Measurements from ENCODE around the gene DLG5.

Gene DLG5

DNA sequence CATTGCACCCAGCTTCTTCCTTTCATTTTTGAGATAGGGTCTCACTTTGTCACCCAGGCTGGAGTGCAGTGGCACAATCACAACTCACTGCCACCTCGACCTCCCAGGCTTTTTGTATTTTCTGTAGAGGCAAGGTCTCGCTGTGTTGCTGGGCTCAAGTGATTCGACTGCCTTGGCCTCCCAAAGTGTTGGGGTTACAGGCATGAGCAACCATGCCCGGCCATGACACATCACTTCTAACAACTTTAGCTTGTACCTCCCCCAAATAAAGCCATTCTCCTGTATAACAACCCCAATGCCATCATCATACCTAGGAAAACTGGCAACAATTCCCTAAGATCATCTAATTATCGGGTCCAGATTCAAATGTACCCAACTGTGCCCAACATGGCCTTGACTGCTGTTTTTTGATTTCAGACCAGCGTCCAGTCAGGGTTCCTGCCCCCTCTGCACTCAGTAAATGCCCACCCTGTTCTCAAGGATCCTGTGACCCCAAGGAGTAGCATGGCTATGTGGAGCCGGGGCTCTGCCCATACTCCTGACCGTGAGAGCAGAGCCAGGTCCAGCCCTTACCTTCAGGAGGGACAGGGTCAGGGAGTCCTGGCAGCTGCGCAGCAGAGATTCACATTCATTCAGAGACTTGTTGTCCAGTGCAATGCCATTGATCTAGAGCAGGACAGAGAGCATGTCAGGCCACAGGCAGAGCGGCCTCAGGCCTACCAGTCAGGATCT lies 102.6 kb downstream of the DLG5 start:
- TF ChIP-seq YY1 (IDR thresholded peaks at IDR 0.05; ENCODE audit: insufficient read depth, insufficient read length) (no peak), SUZ12 (IDR thresholded peaks at IDR 0.05; ENCODE audit: extremely low read depth, insufficient read depth, insufficient read length) (no peak), ZNF274 (IDR thresholded peaks at IDR 0.05; ENCODE audit: low read depth, low read length) (no peak)
- Histone ChIP-seq H3K9me3 (ENCODE audit: insufficient read depth, low read length) (no peaks in the 10 kb centered on the region), H3K27me3 (ENCODE audit: insufficient read depth, insufficient read length) (no peaks in the 10 kb centered on the region), H3K4me1 (ENCODE audit: insufficient read depth, insufficient read length) (no peaks in the 10 kb centered on the region), H3K9ac (ENCODE audit: insufficient read length, low read depth) (no peak overlapping the region), H3K4me3 (ENCODE audit: insufficient read length, low read depth) (no peak overlapping the region), H3K36me3 (ENCODE audit: insufficient read depth, insufficient read length, low read length) (peaks cover 64% of the 10 kb centered on the region)
- DNase-seq (ENCODE audit: low read depth, low spot score), result no peak

DNA sequence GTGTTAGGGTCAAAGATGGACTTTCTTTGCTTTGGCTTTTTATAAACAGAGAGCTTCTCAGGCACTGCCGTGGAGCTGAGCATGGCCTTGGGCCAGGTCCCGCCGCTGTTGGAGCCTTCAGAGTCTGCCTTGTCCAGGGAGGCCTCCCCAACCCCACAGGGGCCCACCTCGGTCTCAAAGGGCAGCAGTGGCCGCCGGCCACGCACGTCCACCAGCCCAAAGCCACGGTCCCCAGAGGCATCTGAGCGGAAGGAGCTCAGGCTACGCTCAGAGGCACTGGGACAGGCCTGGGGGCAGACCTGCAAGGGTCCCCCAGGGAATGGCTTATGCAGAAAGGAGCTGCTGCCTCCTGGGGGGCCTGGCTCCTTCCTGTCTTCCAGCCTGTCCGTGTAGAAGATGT lies 105.0 kb downstream of the DLG5 start:
- TF ChIP-seq SUZ12 (IDR thresholded peaks at IDR 0.05; ENCODE audit: extremely low read depth, insufficient read depth, insufficient read length), result no peak
- no peak for TF ChIP-seq YY1 (IDR thresholded peaks at IDR 0.05; ENCODE audit: insufficient read depth, insufficient read length)
- TF ChIP-seq ZNF274 (IDR thresholded peaks at IDR 0.05; ENCODE audit: low read depth, low read length), result no peak
- Histone ChIP-seq H3K36me3 (ENCODE audit: insufficient read depth, insufficient read length, low read length) (peaks cover 73% of the 10 kb centered on the region), H3K4me1 (ENCODE audit: insufficient read depth, insufficient read length) (no peaks in the 10 kb centered on the region), H3K27me3 (ENCODE audit: insufficient read depth, insufficient read length) (no peaks in the 10 kb centered on the region), H3K9ac (ENCODE audit: insufficient read length, low read depth) (no peak overlapping the region), H3K4me3 (ENCODE audit: insufficient read length, low read depth) (no peak overlapping the region), H3K9me3 (ENCODE audit: insufficient read depth, low read length) (no peaks in the 10 kb centered on the region)
- no peak for DNase-seq (ENCODE audit: low read depth, low spot score)

DNA sequence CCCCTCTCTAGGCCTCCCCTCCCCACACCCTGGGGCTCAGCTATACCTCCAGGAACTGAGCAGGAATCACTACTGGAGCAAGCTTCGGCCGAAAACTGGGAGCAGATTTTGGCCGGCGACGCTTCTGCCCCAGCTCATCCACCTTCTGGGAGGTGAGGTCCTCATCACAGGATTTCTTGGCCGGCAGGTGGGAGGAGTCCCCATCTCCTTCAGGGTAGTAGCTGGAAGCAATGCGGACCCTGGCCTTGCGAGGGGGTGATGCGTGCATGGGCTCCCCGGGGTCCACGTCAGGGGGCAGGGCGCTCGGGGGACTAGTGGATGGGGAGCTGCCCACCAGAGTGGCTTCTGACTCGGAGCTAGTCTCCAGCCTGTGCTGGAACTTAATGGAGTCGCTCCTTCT lies 105.5 kb downstream of the DLG5 start:
- TF ChIP-seq SUZ12 (IDR thresholded peaks at IDR 0.05; ENCODE audit: extremely low read depth, insufficient read depth, insufficient read length) (no peak), ZNF274 (IDR thresholded peaks at IDR 0.05; ENCODE audit: low read depth, low read length) (no peak), YY1 (IDR thresholded peaks at IDR 0.05; ENCODE audit: insufficient read depth, insufficient read length) (no peak)
- Histone ChIP-seq H3K4me1 (ENCODE audit: insufficient read depth, insufficient read length) (no peaks in the 10 kb centered on the region), H3K4me3 (ENCODE audit: insufficient read length, low read depth) (no peak overlapping the region), H3K9me3 (ENCODE audit: insufficient read depth, low read length) (no peaks in the 10 kb centered on the region), H3K27me3 (ENCODE audit: insufficient read depth, insufficient read length) (no peaks in the 10 kb centered on the region), H3K9ac (ENCODE audit: insufficient read length, low read depth) (no peak overlapping the region), H3K36me3 (ENCODE audit: insufficient read depth, insufficient read length, low read length) (peaks cover 73% of the 10 kb centered on the region)
- DNase-seq (ENCODE audit: low read depth, low spot score), result no peak

DNA sequence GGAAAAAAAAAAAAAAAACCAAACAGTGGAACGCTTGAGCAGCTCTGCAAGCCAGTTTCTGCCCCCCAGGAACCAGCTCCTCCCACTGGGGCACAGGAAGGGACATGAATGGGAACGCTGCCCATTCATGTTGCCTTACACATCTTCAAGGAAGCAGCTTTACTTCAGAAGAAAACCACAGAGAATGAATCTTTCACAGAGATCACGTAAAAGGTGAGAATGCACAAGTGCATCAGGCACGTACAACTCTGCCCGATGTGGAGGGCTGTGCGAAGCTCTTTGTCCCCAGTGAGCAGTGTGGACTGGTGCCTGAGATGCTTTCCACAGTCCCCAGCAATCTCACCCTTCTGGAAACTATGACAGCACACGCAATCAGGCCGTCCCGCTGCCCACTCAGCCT lies 106.2 kb downstream of the DLG5 start:
- Histone ChIP-seq H3K4me1 (ENCODE audit: insufficient read depth, insufficient read length) (no peaks in the 10 kb centered on the region), H3K36me3 (ENCODE audit: insufficient read depth, insufficient read length, low read length) (peaks cover 77% of the 10 kb centered on the region)

DNA sequence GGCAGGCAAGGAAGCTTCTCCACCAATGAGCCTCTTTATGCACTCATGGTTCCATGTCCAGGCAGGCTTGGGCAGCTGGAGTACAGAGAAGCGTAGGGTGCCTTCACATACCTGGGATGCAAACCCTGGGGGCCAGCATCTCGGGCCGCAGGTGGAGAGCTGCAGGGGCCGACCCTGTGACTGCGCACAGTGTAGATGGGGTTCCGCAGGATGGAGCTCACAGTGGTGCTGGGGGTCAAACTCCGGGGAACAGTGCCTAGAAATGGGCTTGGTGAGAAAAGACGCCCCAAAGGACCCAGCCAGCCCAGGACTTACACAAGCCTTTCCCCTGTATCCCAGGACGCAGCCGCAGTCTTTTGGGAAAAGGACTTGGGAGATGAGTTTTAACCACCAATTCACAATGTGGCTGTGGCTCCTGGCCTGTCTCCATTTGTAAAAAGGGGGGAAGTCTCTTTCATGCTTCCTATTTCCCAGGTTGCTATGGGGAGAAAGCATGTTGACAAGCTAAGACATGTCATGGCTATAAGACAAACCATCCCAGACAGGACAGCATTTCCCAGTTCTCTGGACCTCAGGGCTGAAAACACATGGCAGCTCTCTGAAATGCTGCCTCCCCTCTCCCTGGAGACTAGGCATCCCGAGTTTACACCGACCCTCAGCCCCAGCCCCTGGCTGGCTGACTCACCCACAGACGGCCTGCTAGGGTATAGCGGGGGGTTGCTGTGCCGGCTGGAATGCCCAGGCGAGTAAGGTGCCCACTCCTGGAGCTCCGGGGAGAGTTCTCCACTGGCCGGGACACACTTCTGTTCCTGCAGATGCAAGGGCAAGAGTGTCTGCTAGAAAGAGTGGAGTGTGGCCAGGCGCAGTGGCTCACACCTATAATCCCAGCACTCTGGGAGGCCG lies 107.1 kb downstream of the DLG5 start:
- Histone ChIP-seq H3K4me1 (ENCODE audit: insufficient read depth, insufficient read length) (no peaks in the 10 kb centered on the region), H3K27me3 (ENCODE audit: insufficient read depth, insufficient read length) (no peaks in the 10 kb centered on the region), H3K36me3 (ENCODE audit: insufficient read depth, insufficient read length, low read length) (peaks cover 75% of the 10 kb centered on the region), H3K9ac (ENCODE audit: insufficient read length, low read depth) (no peak overlapping the region), H3K9me3 (ENCODE audit: insufficient read depth, low read length) (no peaks in the 10 kb centered on the region), H3K4me3 (ENCODE audit: insufficient read length, low read depth) (no peak overlapping the region)
- DNase-seq (ENCODE audit: low read depth, low spot score), result no peak
- TF ChIP-seq SUZ12 (IDR thresholded peaks at IDR 0.05; ENCODE audit: extremely low read depth, insufficient read depth, insufficient read length) (no peak), ZNF274 (IDR thresholded peaks at IDR 0.05; ENCODE audit: low read depth, low read length) (no peak), YY1 (IDR thresholded peaks at IDR 0.05; ENCODE audit: insufficient read depth, insufficient read length) (no peak)

More for the DNA sequence above, 106.2 kb downstream of the DLG5 start:
- TF ChIP-seq SUZ12 (IDR thresholded peaks at IDR 0.05; ENCODE audit: extremely low read depth, insufficient read depth, insufficient read length), result no peak
- no peak for TF ChIP-seq ZNF274 (IDR thresholded peaks at IDR 0.05; ENCODE audit: low read depth, low read length)
- no peak for TF ChIP-seq YY1 (IDR thresholded peaks at IDR 0.05; ENCODE audit: insufficient read depth, insufficient read length)
- Histone ChIP-seq H3K9me3 (ENCODE audit: insufficient read depth, low read length) (no peaks in the 10 kb centered on the region), H3K4me3 (ENCODE audit: insufficient read length, low read depth) (no peak overlapping the region), H3K27me3 (ENCODE audit: insufficient read depth, insufficient read length) (no peaks in the 10 kb centered on the region), H3K9ac (ENCODE audit: insufficient read length, low read depth) (no peak overlapping the region)
- no peak for DNase-seq (ENCODE audit: low read depth, low spot score)

DNA sequence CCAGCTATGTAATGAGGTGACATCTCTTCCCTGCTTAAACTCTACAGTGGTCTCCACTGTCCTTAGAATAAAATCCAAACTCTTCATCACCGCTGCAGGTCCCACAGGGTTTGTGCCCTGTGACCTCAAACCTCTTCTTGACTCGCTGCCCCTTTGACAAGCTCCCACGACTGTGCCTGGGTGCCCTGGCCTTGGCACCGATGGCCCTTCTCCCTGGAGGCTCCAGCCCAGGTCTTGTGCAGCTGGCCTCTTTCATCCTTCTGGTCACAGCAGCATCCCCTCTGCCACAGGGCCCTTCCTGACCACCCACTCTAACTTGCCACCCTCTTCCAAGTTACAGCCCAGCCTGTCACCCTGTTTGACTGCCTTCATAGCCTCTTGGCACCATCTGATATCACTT lies 108.2 kb downstream of the DLG5 start:
- Histone ChIP-seq H3K9ac (ENCODE audit: insufficient read length, low read depth) (no peak overlapping the region), H3K4me1 (ENCODE audit: insufficient read depth, insufficient read length) (no peaks in the 10 kb centered on the region), H3K4me3 (ENCODE audit: insufficient read length, low read depth) (no peak overlapping the region), H3K27me3 (ENCODE audit: insufficient read depth, insufficient read length) (no peaks in the 10 kb centered on the region), H3K9me3 (ENCODE audit: insufficient read depth, low read length) (no peaks in the 10 kb centered on the region), H3K36me3 (ENCODE audit: insufficient read depth, insufficient read length, low read length) (peaks cover 73% of the 10 kb centered on the region)
- no peak for DNase-seq (ENCODE audit: low read depth, low spot score)
- TF ChIP-seq ZNF274 (IDR thresholded peaks at IDR 0.05; ENCODE audit: low read depth, low read length), result no peak
- no peak for TF ChIP-seq YY1 (IDR thresholded peaks at IDR 0.05; ENCODE audit: insufficient read depth, insufficient read length)
- TF ChIP-seq SUZ12 (IDR thresholded peaks at IDR 0.05; ENCODE audit: extremely low read depth, insufficient read depth, insufficient read length), result no peak

DNA sequence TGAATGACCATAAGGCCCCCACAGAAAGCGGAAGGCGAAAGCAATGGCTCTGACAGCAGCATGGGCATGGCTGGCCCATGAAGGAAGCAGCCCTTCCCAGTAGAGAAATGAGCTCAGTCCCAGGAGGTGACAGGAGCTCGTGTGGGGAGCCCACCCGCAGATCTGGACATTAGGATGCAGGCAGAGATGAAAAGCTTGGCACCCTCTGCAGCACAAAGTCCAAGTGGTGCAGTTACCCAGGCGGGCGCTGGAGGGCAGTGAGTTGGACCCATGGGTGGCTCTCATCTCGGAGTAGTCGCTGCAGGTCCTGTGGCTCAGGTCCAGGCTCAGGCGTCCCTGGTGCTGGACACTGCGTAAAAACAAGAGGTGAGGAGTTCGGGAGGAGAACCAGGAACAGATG lies 109.0 kb downstream of the DLG5 start:
- no peak for DNase-seq (ENCODE audit: low read depth, low spot score)
- no peaks in the 10 kb centered on the region for H3K9me3 ChIP-seq (ENCODE audit: insufficient read depth, low read length)
- H3K27me3 ChIP-seq (ENCODE audit: insufficient read depth, insufficient read length), result no peaks in the 10 kb centered on the region
- peaks cover 79% of the 10 kb centered on the region for H3K36me3 ChIP-seq (ENCODE audit: insufficient read depth, insufficient read length, low read length)
- no peak overlapping the region for H3K4me3 ChIP-seq (ENCODE audit: insufficient read length, low read depth)
- TF ChIP-seq ZNF274 (IDR thresholded peaks at IDR 0.05; ENCODE audit: low read depth, low read length), result no peak
- TF ChIP-seq SUZ12 (IDR thresholded peaks at IDR 0.05; ENCODE audit: extremely low read depth, insufficient read depth, insufficient read length), result no peak
- TF ChIP-seq YY1 (IDR thresholded peaks at IDR 0.05; ENCODE audit: insufficient read depth, insufficient read length), result no peak
- no peaks in the 10 kb centered on the region for H3K4me1 ChIP-seq (ENCODE audit: insufficient read depth, insufficient read length)
- no peak overlapping the region for H3K9ac ChIP-seq (ENCODE audit: insufficient read length, low read depth)
